Natural killer cell (primary cell): ENCODE results near the gene ARMC8. TPM values are rescaled to one million over a fixed set of nuclear protein-coding genes. Genes with fewer than 3 reads are reported as not detected.
"Not testable (repeated sequence)": the region's sequence is repeated elsewhere in the genome, so short reads cannot be mapped to it uniquely, and the experiment has no call there.

Experiments
- ATAC-seq, 3 donors: fragments of 150-1000 bp in 2 of 3; fragments of 200-7000 bp in 1 of 3; cut with Tn5 transposase; 1 replicate in 1 of 3; 2 replicates in 2 of 3; pipeline ENCODE4 v1.10.0; 2021; ENCODE audit warnings: mild to moderate bottlenecking in 2 of 3, moderate library complexity in 2 of 3
- DNase-seq, 2 donors: peaks; one replicate each; pipeline versions ENCODE4 v3.0.0 to v3.0.0-alpha.2; 2013 to 2021; ENCODE audit warnings: mixed read lengths in 1 of 2
- H3K27ac ChIP-seq: one replicate; pipeline ENCODE4 v1.5.1; 2013; ENCODE audit warnings: mild to moderate bottlenecking, low read length
- H3K27me3 ChIP-seq: one replicate; pipeline ENCODE4 v1.6.1; 2013; ENCODE audit warnings: low read length; ENCODE audit not compliant: control insufficient read depth, insufficient read depth
- H3K36me3 ChIP-seq: one replicate; pipeline ENCODE4 v1.6.1; 2013; ENCODE audit warnings: low read length; ENCODE audit not compliant: control insufficient read depth, insufficient read depth
- H3K4me1 ChIP-seq: one replicate; pipeline ENCODE4 v1.6.1; 2013; ENCODE audit warnings: low read length; ENCODE audit not compliant: control insufficient read depth, insufficient read depth
- H3K4me3 ChIP-seq: one replicate; pipeline ENCODE4 v1.5.1; 2013; ENCODE audit warnings: low read length
- H3K9me3 ChIP-seq: one replicate; pipeline ENCODE4 v1.6.1; 2013; ENCODE audit warnings: low read length; ENCODE audit not compliant: control insufficient read depth, insufficient read depth
- H3K27ac Mint-ChIP-seq, 2 donors: one replicate each; pipeline ENCODE4 v1.8.0; 2022; ENCODE audit warnings: mild to moderate bottlenecking in 2 of 2, mixed read lengths in 2 of 2, moderate library complexity in 1 of 2
- H3K27me3 Mint-ChIP-seq, 2 donors: one replicate each; pipeline ENCODE4 v1.8.0; 2022; ENCODE audit warnings: low read depth in 2 of 2, mixed read lengths in 2 of 2
- H3K36me3 Mint-ChIP-seq: one replicate; pipeline ENCODE4 v1.8.0; 2022; ENCODE audit warnings: mixed read lengths
- H3K4me1 Mint-ChIP-seq, 2 donors: one replicate each; pipeline ENCODE4 v1.8.0; 2022; ENCODE audit warnings: mixed read lengths in 2 of 2
- H3K4me3 Mint-ChIP-seq: one replicate; pipeline ENCODE4 v1.8.0; 2022; ENCODE audit warnings: mild to moderate bottlenecking, moderate library complexity, mixed read lengths
- H3K9me3 Mint-ChIP-seq, 2 donors: one replicate each; pipeline ENCODE4 v1.8.0; 2022; ENCODE audit warnings: mixed read lengths in 2 of 2
- CTCF ChIP-seq: fragments of 200-600 bp; IDR thresholded peaks from one replicate; pipeline ENCODE4 v1.8.0; 2022; ENCODE audit warnings: antibody characterized with exemption
- WGBS: methylation state at CpG from one replicate; pipeline ENCODE4 v1.1.7; 2013; ENCODE audit warnings: missing lambda C conversion rate; ENCODE audit not compliant: insufficient coverage; 5-methylcytosine and 5-hydroxymethylcytosine counted together
- intact Hi-C: fragments of 100-400 bp; cut with micrococcal nuclease; formaldehyde crosslinking; loops from one replicate; pipeline ENCODE4 v1.14.2; 2022
- total RNA-seq, 4 donors: library from RNA; stranded (reverse); fragments of 120-200 nt in 1 of 4; gene quantifications; one replicate each; pipeline versions ENCODE4 v1.2.3 to v1.2.4, GENCODE V29; 2013 to 2022

Gene ARMC8
- total RNA-seq, 3 donors from 2014 or later (not counting 1 experiment from before 2014, with no cell fraction given) = 75.4 to 93.5 (median 86.4) TPM

- not testable (repeated sequence) for H3K9me3 ChIP-seq, ATAC-seq
These were observed 44.9 kb upstream of the ARMC8 start for GRCh38 chr3:138142181-138142580.

GRCh38 chr3:138148503-138148902 is 38.6 kb upstream of the ARMC8 start:
- H3K27ac ChIP-seq = no peak overlapping the region
- no peak overlapping the region for H3K4me3 ChIP-seq
- H3K36me3 ChIP-seq = no peaks in the 10 kb centered on the region
- intact Hi-C loops = no loop called here
- Mint-ChIP-seq H3K36me3 (no peaks in the 10 kb centered on the region), H3K27me3 (peaks cover 7 to 18% of the 10 kb centered on the region in 2 donors), H3K4me3 (no peak overlapping the region), H3K27ac (no peak overlapping the region), H3K4me1 (no peaks in the 10 kb centered on the region), H3K9me3 (peaks cover 2% of the 10 kb centered on the region in 2 donors)
- no peaks in the 10 kb centered on the region for H3K27me3 ChIP-seq
- DNase-seq (no peak), ATAC-seq (no peak)
- no peaks in the 10 kb centered on the region for H3K4me1 ChIP-seq
- H3K9me3 ChIP-seq = no peaks in the 10 kb centered on the region
- TF ChIP-seq CTCF = no peak
- 82% methylated on average over 4 of the region's 4 CpGs for WGBS

More at GRCh38 chr3:138142181-138142580, 44.9 kb upstream of the ARMC8 start:
- H3K27ac ChIP-seq, H3K4me3 ChIP-seq, DNase-seq, H3K4me1 ChIP-seq, H3K27me3 ChIP-seq, H3K36me3 ChIP-seq, H3K9me3 Mint-ChIP-seq, H3K27ac Mint-ChIP-seq, intact Hi-C loops, H3K4me1 Mint-ChIP-seq, H3K4me3 Mint-ChIP-seq, H3K36me3 Mint-ChIP-seq: not testable (repeated sequence)
- peaks cover 16 to 36% of the 10 kb centered on the region in 2 donors for H3K27me3 Mint-ChIP-seq
- 95% methylated on average over 3 of the region's 3 CpGs for WGBS

GRCh38 chr3:138154534-138154933 is 32.6 kb upstream of the ARMC8 start:
- TF ChIP-seq CTCF = no peak
- Mint-ChIP-seq H3K4me1 (no peaks in the 10 kb centered on the region), H3K27me3 (peaks cover 3 to 9% of the 10 kb centered on the region in 2 donors), H3K9me3 (peaks cover 7 to 8% of the 10 kb centered on the region in 2 donors), H3K27ac (no peak overlapping the region), H3K4me3 (no peak overlapping the region), H3K36me3 (peaks cover 10% of the 10 kb centered on the region)
- no peak for ATAC-seq
- H3K27ac ChIP-seq = no peak overlapping the region
- DNase-seq = no peak
- no peak overlapping the region for H3K4me3 ChIP-seq
- H3K27me3 ChIP-seq = no peaks in the 10 kb centered on the region
- intact Hi-C loops = no loop called here
- no peaks in the 10 kb centered on the region for H3K36me3 ChIP-seq
- H3K9me3 ChIP-seq = no peaks in the 10 kb centered on the region
- H3K4me1 ChIP-seq = no peaks in the 10 kb centered on the region

- peaks cover 14% of the 10 kb centered on the region for H3K36me3 ChIP-seq
- H3K27ac Mint-ChIP-seq = no peak overlapping the region
- intact Hi-C loops = no loop called here
- H3K9me3 Mint-ChIP-seq = peaks cover 7 to 8% of the 10 kb centered on the region in 2 donors
- ATAC-seq (no peak), DNase-seq (no peak)
- no peak for TF ChIP-seq CTCF
- H3K4me1 Mint-ChIP-seq = no peaks in the 10 kb centered on the region
- WGBS = 96% methylated on average over 4 of the region's 4 CpGs
- peaks cover 0 to 9% of the 10 kb centered on the region in 2 donors for H3K27me3 Mint-ChIP-seq
- H3K36me3 Mint-ChIP-seq = peaks cover 18% of the 10 kb centered on the region
- H3K9me3 ChIP-seq = no peaks in the 10 kb centered on the region
- no peaks in the 10 kb centered on the region for H3K27me3 ChIP-seq
- H3K27ac ChIP-seq = no peak overlapping the region
- no peaks in the 10 kb centered on the region for H3K4me1 ChIP-seq
- H3K4me3 ChIP-seq = no peak overlapping the region
- no peak overlapping the region for H3K4me3 Mint-ChIP-seq
These were observed 29.4 kb upstream of the ARMC8 start for GRCh38 chr3:138157743-138158142.
